Nephron (organoid): ENCODE measurements around the gene NCKAP1.

ENCODE experiments used
- H3K27ac Mint-ChIP-seq, 3 experiments: 2 replicates each; pipeline ENCODE4 v1.8.0; 2020; ENCODE audit warnings: mixed read lengths in 3 of 3, mild to moderate bottlenecking in 2 of 3, moderate library complexity in 1 of 3
- H3K27me3 Mint-ChIP-seq: 2 replicates; pipeline ENCODE4 v1.8.0; 2021; ENCODE audit warnings: low read depth, mild to moderate bottlenecking, moderate library complexity, mixed read lengths
- H3K36me3 Mint-ChIP-seq: 2 replicates; pipeline ENCODE4 v1.8.0; 2020; ENCODE audit warnings: low read depth, mixed read lengths
- H3K4me1 Mint-ChIP-seq: 2 replicates; pipeline ENCODE4 v1.8.0; 2020; ENCODE audit warnings: mixed read lengths
- H3K4me3 Mint-ChIP-seq, 3 experiments: 2 replicates each; pipeline ENCODE4 v1.8.0; 2020; ENCODE audit warnings: mild to moderate bottlenecking in 3 of 3, mixed read lengths in 3 of 3, moderate library complexity in 2 of 3
- H3K9me3 Mint-ChIP-seq: 2 replicates; pipeline ENCODE4 v1.8.0; 2020; ENCODE audit warnings: mixed read lengths
- CTCF ChIP-seq, 3 experiments: fragments of 200-600 bp; sonication (generic); IDR thresholded peaks; one replicate each; pipeline ENCODE4 v1.5.0; 2021; ENCODE audit warnings: antibody characterized with exemption in 3 of 3; ENCODE audit not compliant: unreplicated experiment in 3 of 3

NCKAP1 gene

DNA sequence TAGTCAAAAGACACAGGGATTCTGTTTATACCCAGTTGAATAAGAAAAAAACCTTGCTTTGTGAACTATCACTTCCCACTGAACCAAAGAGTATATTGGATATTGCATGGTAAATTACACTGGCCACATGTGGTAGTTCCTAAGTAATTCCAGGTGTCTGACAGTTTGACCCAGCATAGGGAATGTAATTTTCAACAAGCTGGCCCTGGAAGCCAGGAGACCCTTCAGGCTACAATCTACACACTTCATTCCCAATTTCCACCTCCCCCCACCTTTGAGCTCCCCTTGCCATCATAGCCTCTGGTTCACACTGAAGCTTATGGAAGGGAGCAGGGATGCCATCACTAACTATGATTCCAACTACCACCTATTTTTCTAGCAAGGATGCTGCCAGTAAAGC lies 174.6 kb downstream of the NCKAP1 start:
- Mint-ChIP-seq H3K36me3 (peaks cover 2% of the 10 kb centered on the region), H3K4me1 (peaks cover 25% of the 10 kb centered on the region), H3K27ac (peak overlapping the region in 1 of 3 experiments; percentile 28), H3K9me3 (no peaks in the 10 kb centered on the region), H3K27me3 (peaks cover 25% of the 10 kb centered on the region), H3K4me3 (peak overlapping the region in 1 of 3 experiments; percentile 88)
- no peak for TF ChIP-seq CTCF (IDR thresholded peaks at IDR 0.05; ENCODE audit: unreplicated experiment in 3 of 3)

- peaks cover 17% of the 10 kb centered on the region for H3K36me3 Mint-ChIP-seq
- peaks cover 16% of the 10 kb centered on the region for H3K4me1 Mint-ChIP-seq
- H3K27me3 Mint-ChIP-seq, result peaks cover 25% of the 10 kb centered on the region
- no peaks in the 10 kb centered on the region for H3K9me3 Mint-ChIP-seq
- no peak for TF ChIP-seq CTCF (IDR thresholded peaks at IDR 0.05; ENCODE audit: unreplicated experiment in 3 of 3)
- H3K27ac Mint-ChIP-seq, result peak overlapping the region in 1 of 3 experiments; percentile 50
- H3K4me3 Mint-ChIP-seq, result peak overlapping the region in 1 of 3 experiments; percentile 17
Observed at GRCh38 chr2:182862091-182862490, 176.2 kb downstream of the NCKAP1 start.

DNA sequence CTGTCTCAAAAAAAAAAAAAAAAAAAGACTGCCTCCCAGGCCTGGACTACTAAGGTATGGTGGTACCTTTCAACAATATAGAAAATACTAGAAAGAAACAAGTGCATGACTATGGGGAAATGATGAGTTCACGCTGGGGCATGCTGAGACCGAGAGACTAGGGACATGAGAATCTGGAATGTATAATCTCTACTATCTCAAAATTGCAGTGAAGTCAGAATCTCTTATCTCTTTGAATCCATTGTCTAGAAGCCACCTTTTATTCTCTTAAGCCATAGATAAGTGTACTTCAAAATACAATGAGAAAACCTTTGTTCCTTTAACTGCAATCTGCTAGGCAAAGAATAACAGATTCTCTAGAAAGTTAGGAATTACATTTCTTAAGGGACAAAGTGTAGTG lies 177.4 kb downstream of the NCKAP1 start:
- TF ChIP-seq CTCF (IDR thresholded peaks at IDR 0.05; ENCODE audit: unreplicated experiment in 3 of 3), result no peak
- Mint-ChIP-seq H3K27ac (no peak overlapping the region), H3K4me3 (no peak overlapping the region), H3K36me3 (peaks cover 29% of the 10 kb centered on the region), H3K4me1 (peaks cover 9% of the 10 kb centered on the region), H3K27me3 (peaks cover 20% of the 10 kb centered on the region), H3K9me3 (peaks cover 7% of the 10 kb centered on the region)
